SK-N-SH (cell line): Measurements from ENCODE around the gene ADAMTS17. TPM values are rescaled to one million over a fixed set of nuclear protein-coding genes. Genes with fewer than 3 reads are reported as not detected.

Source experiments
- CTCF ChIA-PET: fragments of 300-600, 350-600 bp; formaldehyde crosslinking; extraction: SDS; loops from one replicate; lab custom pipeline; 2021; lab: Yijun Ruan, JAX
- POLR2A ChIA-PET: fragments of 350-600 bp; sonication (Branson Sonifier 250); formaldehyde crosslinking; extraction: SDS; loops from one replicate; lab custom pipeline; 2020; ENCODE audit warnings: antibody characterized with exemption, inconsistent platforms; lab: Yijun Ruan, JAX
- DNase-seq: peaks from one replicate; pipeline ENCODE4 v3.0.0; 2012
- H2AFZ ChIP-seq: fragments of 200-600 bp; sonication (generic); 2 replicates; pipeline ENCODE4 v1.8.1; 2016; ENCODE audit warnings: antibody characterized with exemption, mild to moderate bottlenecking, low read depth
- H3F3A ChIP-seq: fragments of 200-600 bp; sonication (generic); replicated peaks from 2 replicates; pipeline ENCODE3; 2016; ENCODE audit warnings: antibody characterized with exemption, mild to moderate bottlenecking; ENCODE audit not compliant: insufficient read depth
- H3K27ac ChIP-seq, 2 experiments: fragments of 200-500 bp in 1 of 2; fragments of 200-600 bp in 1 of 2; sonication (Bioruptor generic) in 1 of 2; sonication (generic), shearing (Covaris generic) in 1 of 2; 2 replicates each; pipeline versions ENCODE4 v1.5.1 to v1.6.1; 2014 to 2016; ENCODE audit warnings: low read depth in 2 of 2, inconsistent platforms in 1 of 2, low read length in 1 of 2, mild to moderate bottlenecking in 1 of 2, mixed read lengths in 1 of 2
- H3K27me3 ChIP-seq: fragments of 200-600 bp; sonication (generic), shearing (Covaris generic); 2 replicates; pipeline ENCODE4 v1.6.1; 2016; ENCODE audit warnings: mixed run types; ENCODE audit not compliant: insufficient read depth
- H3K36me3 ChIP-seq, 2 experiments: fragments of 200-500 bp in 1 of 2; fragments of 200-600 bp in 1 of 2; sonication (Bioruptor generic) in 1 of 2; sonication (generic) in 1 of 2; replicated peaks in 1 of 2; 2 replicates each; pipeline versions ENCODE3 to v1.5.1; 2014 to 2016; ENCODE audit warnings: low read length in 1 of 2, mild to moderate bottlenecking in 1 of 2; ENCODE audit not compliant: insufficient read depth in 2 of 2, control insufficient read depth in 1 of 2
- H3K4me1 ChIP-seq, 2 experiments: fragments of 200-500 bp in 1 of 2; fragments of 200-600 bp in 1 of 2; sonication (Bioruptor generic) in 1 of 2; sonication (generic), shearing (Covaris generic) in 1 of 2; 2 replicates each; pipeline versions ENCODE4 v1.5.1 to v1.6.1; 2014 to 2016; ENCODE audit warnings: low read depth in 1 of 2, low read length in 1 of 2, mixed run types in 1 of 2; ENCODE audit not compliant: insufficient read depth in 2 of 2, control insufficient read depth in 1 of 2
- H3K4me2 ChIP-seq: fragments of 200-600 bp; sonication (generic), shearing (Covaris generic); 2 replicates; pipeline ENCODE4 v1.6.1; 2017; ENCODE audit warnings: mixed run types
- H3K4me3 ChIP-seq, 2 experiments: fragments of 200-500 bp in 1 of 2; fragments of 200-600 bp in 1 of 2; sonication (Bioruptor generic) in 1 of 2; sonication (generic), shearing (Covaris generic) in 1 of 2; 2 replicates each; pipeline versions ENCODE4 v1.5.1 to v1.8.1; 2014 to 2016; ENCODE audit warnings: low read depth in 2 of 2, inconsistent platforms in 1 of 2, low read length in 1 of 2, mild to moderate bottlenecking in 1 of 2, mixed read lengths in 1 of 2, moderate library complexity in 1 of 2
- H3K79me2 ChIP-seq: fragments of 200-600 bp; sonication (generic); 2 replicates; pipeline ENCODE4 v1.8.1; 2017; ENCODE audit warnings: mild to moderate bottlenecking; ENCODE audit not compliant: insufficient read depth
- H3K9ac ChIP-seq: fragments of 200-600 bp; sonication (generic); 2 replicates; pipeline ENCODE4 v1.6.1; 2017; ENCODE audit warnings: mixed run types
- H3K9me2 ChIP-seq: fragments of 200-600 bp; sonication (generic); 2 replicates; pipeline ENCODE4 v1.6.1; 2017; ENCODE audit warnings: mixed run types
- H3K9me3 ChIP-seq: fragments of 200-600 bp; sonication (generic); 2 replicates; pipeline ENCODE4 v1.6.1; 2017; ENCODE audit warnings: mixed run types, mild to moderate bottlenecking, moderate library complexity
- H4K20me1 ChIP-seq: fragments of 200-600 bp; sonication (generic); 2 replicates; pipeline ENCODE4 v1.6.1; 2017; ENCODE audit warnings: mild to moderate bottlenecking, mixed run types; ENCODE audit not compliant: insufficient read depth
- CTCF ChIP-seq: fragments of 200-600 bp; sonication (generic); IDR thresholded peaks from 2 replicates; pipeline ENCODE4 v1.6.1; 2017; ENCODE audit warnings: antibody characterized with exemption, mild to moderate bottlenecking, moderate library complexity
- ELF1 ChIP-seq: IDR thresholded peaks from 2 replicates; pipeline ENCODE4 v1.4.0; 2012
- FOSL2 ChIP-seq: IDR thresholded peaks from 2 replicates; pipeline ENCODE4 v1.4.0; 2012; ENCODE audit warnings: low read depth, mild to moderate bottlenecking, moderate library complexity, borderline replicate concordance
- FOXJ3 ChIP-seq: sonication (generic); formaldehyde crosslinking; IDR thresholded peaks from 2 replicates; pipeline ENCODE4 v1.5.1; 2020; ENCODE audit warnings: mild to moderate bottlenecking, missing genetic modification reagents
- GABPA ChIP-seq: IDR thresholded peaks from 2 replicates; pipeline ENCODE4 v1.4.0; 2012; ENCODE audit warnings: low read depth, mild to moderate bottlenecking
- JUND ChIP-seq: IDR thresholded peaks from 2 replicates; pipeline ENCODE4 v1.4.0; 2012
- MAX ChIP-seq: IDR thresholded peaks from 2 replicates; pipeline ENCODE4 v1.4.0; 2012; ENCODE audit warnings: low read depth
- MEF2A ChIP-seq: IDR thresholded peaks from 2 replicates; pipeline ENCODE4 v1.4.0; 2012; ENCODE audit warnings: low read depth, borderline replicate concordance
- NRF1 ChIP-seq: IDR thresholded peaks from 2 replicates; pipeline ENCODE4 v1.6.1; 2012; ENCODE audit warnings: low read depth, mild to moderate bottlenecking, low read length
- PBX3 ChIP-seq: IDR thresholded peaks from 2 replicates; pipeline ENCODE4; 2012
- POLR2AphosphoS5 ChIP-seq: IDR thresholded peaks from 2 replicates; pipeline ENCODE4 v1.6.1; 2012; ENCODE audit warnings: low read depth, low read length
- RCOR1 ChIP-seq: fragments of 150-350 bp; IDR thresholded peaks from 2 replicates; pipeline ENCODE4 v1.6.1; 2017; ENCODE audit warnings: antibody characterized with exemption, low read length
- REST ChIP-seq: IDR thresholded peaks from 2 replicates; pipeline ENCODE4 v1.6.1; 2012; ENCODE audit warnings: mild to moderate bottlenecking, low read depth, low read length, moderate library complexity
- SIN3A ChIP-seq: IDR thresholded peaks from 2 replicates; pipeline ENCODE4 v1.6.1; 2012; ENCODE audit warnings: low read depth, mild to moderate bottlenecking, low read length, moderate library complexity, borderline replicate concordance
- SMC3 ChIP-seq: IDR thresholded peaks from 2 replicates; pipeline ENCODE4 v1.6.1; 2012; ENCODE audit warnings: low read depth, low read length, improper control_type of control experiment
- TCF12 ChIP-seq: IDR thresholded peaks from 2 replicates; pipeline ENCODE4 v1.4.0; 2012
- USF2 ChIP-seq: fragments of 150-350 bp; IDR thresholded peaks from 2 replicates; pipeline ENCODE4 v1.6.1; 2017; ENCODE audit warnings: antibody characterized with exemption, low read length, low read depth, borderline replicate concordance
- WGBS: methylation state at CpG from one replicate; pipeline ENCODE4 v1.1.6; 2017; ENCODE audit warnings: low lambda C conversion rate; 5-methylcytosine and 5-hydroxymethylcytosine counted together
- polyA plus RNA-seq, 3 experiments: library from polyadenylated mRNA; depleted of rRNA; stranded (reverse); fragments of >200 nt; gene quantifications; 2 replicates each; pipeline ENCODE4 v1.2.3, GENCODE V29; 2012

Gene ADAMTS17
- polyA plus RNA-seq, 1 of the 3 experiments (the other 2 are of a cell fraction), result not detected

- Histone ChIP-seq H2AFZ (no peak overlapping the region), H3K9ac (no peak overlapping the region)
Measured at GRCh38 chr15:100020189-100020588, 321.6 kb downstream of the ADAMTS17 start.

More at GRCh38 chr15:100020189-100020588, 321.6 kb downstream of the ADAMTS17 start:
- no peaks in the 10 kb centered on the region for H3K27me3 ChIP-seq
- no peaks in the 10 kb centered on the region for H3K9me2 ChIP-seq
- H3K36me3 ChIP-seq, result no peaks in the 10 kb centered on the region
- 15% methylated on average over 3 of the region's 6 CpGs for WGBS
- H3K4me3 ChIP-seq, result no peak overlapping the region
- H3K4me1 ChIP-seq, result peaks cover 0 to 6% of the 10 kb centered on the region in 2 experiments; a peak in 2 of 4 replicates
- H3K79me2 ChIP-seq, result no peaks in the 10 kb centered on the region
- ChIA-PET POLR2A (no interaction called here), CTCF (interaction anchor here (0.7 to 2.7 kb wide), 3 partner anchors 13 to 518 kb away, joined by 3 to 6 read pairs (median 3); no protein-coding TSS in a partner anchor)
- no peaks in the 10 kb centered on the region for H3K9me3 ChIP-seq
- H4K20me1 ChIP-seq, result no peaks in the 10 kb centered on the region
- no peak overlapping the region for H3K4me2 ChIP-seq
- DNase-seq, result no peak
- no peak overlapping the region for H3K27ac ChIP-seq
- TF ChIP-seq FOXJ3 (CRISPR knock-in tag) (no peak), PBX3 (no peak), NRF1 (no peak), RCOR1 (no peak), JUND (no peak), SIN3A (no peak), GABPA (no peak), USF2 (no peak), CTCF (no peak), MAX (no peak), MEF2A (no peak), FOSL2 (no peak), TCF12 (no peak), POLR2AphosphoS5 (no peak), ELF1 (no peak), SMC3 (no peak), REST (no peak)
- no peaks in the 10 kb centered on the region for H3F3A ChIP-seq
